ENCODE results near the gene CHRD.

Gene CHRD

DNA sequence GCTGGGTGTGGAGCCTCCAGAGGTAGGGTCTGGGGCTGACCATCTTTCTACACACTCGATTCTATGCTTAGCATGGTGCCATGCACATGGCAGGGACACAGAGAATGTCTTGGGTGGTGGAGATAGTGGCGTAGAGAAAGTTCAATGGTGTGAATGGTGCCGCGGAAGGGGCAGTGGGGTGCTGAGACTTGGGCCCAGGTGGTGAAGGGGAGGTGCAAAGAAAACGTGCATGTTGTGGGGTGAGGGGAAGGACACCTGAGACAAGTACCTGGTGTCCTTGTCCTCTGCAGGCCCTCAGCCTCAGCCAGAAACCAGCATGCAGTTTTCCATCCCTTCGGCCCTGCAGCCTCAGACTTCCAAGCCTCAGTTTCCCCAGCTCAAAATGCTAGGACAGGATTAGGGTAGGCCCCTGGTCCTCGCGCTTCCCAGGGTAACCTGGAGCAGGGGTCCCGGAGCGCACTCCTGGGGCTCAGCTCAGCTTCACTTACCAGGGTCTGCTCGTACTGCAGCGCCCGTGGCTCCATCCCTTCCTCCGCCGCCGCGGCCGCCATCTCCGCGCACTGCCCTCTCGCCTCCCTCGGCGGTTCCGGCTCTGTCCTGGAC, 18.8 kb upstream of the CHRD start:
- no peak for DNase-seq (ENCODE audit: low read depth in 2 of 2)

DNA sequence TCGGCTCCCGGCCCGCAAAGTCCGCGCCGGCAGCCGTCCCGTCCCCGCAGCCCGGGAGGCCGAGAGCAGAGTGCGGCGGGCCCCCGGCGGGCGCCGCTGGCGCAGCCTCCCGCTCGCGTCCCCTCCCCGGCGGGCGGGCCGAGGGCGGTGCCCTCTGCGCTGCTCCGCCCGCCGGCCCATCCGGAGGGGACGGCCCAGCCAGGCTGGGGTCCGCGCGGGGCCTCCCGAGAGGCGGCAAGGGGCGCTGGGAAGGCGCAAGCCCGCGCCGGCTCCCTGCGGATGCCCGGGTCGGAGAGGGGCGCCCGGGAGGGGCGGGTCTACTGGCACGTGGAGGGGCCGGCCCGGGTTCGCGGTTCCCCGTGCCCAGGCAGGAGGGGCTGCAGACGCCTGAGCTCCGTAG, 18.3 kb upstream of the CHRD start, which contains the start of the genes CLCN2 and POLR2H:
TSS of gene CLCN2 (minus strand) at position 74 of the 400 bp plus-strand sequence. CDS start 126 bp downstream, outside the sequence.
TSS of gene POLR2H (plus strand) at position 179 of the 400 bp plus-strand sequence. CDS start 1,783 bp downstream, outside the sequence.
- DNase-seq (ENCODE audit: low read depth in 2 of 2): no peak

DNA sequence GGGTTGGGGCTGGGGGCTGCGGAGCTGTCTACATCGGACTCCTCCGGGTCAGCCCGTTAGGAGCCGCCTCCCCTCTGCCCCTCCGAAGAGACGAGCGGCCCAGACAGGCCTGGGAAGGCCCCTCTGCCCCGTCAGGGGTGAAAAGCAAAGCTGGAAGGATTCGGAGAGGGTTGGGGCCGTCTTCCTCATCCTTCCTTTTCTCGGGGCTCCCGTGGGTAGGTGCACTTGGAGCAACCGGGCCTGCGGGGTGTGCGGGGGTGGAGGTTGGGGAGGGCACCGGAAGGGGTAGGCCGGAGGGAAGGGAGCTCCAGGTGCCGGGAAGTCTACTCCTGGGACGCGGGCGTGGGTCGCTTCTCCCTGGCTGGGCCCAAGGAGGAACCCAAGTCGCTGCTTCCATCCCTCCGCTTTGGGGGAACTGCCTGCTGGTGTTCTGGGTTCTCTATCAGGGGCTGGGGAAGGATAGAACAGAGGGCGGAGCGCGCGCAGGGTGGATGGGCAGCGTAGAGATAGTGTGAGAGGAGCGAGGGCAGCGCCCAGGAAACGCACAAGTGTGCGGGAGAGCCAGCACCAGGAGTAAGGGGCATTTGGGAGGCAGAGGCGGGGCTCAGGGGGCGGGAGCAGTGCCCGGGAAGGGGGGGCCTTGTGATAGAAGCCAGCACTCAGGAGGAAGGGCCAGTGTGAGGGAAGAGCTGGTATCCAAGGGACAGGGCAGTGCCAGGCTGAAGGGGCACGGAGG, 17.8 kb upstream of the CHRD start:
- DNase-seq (ENCODE audit: low read depth in 2 of 2): no peak

DNA sequence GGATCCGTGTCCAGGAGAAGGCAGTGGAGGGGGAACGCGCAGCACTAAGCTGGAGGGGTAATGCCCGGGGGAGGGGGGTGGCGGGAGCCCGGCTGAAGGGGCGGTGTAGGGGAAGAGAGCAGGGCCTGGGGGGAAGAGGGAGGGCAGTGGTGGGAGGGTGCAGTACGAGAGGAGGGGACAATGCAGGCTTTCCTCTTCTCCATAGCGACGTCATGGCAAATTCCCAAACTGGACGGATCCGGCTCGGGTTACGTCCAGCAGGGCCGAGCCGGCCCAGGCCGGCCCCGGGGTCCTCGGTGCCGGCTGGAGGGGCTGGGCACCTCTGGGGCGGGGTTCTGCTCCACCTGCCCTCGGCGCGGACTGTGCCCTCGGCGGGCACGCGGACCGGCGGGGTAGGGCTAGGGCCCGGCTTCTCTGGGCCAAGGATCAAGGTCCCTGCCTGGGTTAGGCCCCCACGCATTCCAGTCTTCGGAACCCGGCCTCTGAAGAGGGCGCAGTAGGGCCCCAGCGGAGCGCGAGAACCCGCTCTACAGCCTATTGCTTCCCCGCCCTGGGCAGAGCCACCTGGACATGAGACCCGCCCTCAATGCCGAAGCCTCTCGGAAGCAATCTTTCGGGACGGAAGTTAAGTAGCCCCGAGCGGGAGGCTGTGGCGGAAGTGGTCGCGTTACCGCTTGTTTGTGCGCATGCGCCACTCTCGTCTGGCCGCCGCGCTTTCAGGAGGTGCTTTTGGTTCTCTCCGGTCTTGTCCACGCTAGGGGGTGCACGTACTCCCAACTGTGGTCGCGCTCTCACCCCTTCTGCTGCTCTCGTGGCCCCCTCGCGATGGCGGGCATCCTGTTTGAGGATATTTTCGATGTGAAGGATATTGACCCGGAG, 16.9 kb upstream of the CHRD start:
- DNase-seq (ENCODE audit: low read depth in 2 of 2): peak; percentile 92 to 93

DNA sequence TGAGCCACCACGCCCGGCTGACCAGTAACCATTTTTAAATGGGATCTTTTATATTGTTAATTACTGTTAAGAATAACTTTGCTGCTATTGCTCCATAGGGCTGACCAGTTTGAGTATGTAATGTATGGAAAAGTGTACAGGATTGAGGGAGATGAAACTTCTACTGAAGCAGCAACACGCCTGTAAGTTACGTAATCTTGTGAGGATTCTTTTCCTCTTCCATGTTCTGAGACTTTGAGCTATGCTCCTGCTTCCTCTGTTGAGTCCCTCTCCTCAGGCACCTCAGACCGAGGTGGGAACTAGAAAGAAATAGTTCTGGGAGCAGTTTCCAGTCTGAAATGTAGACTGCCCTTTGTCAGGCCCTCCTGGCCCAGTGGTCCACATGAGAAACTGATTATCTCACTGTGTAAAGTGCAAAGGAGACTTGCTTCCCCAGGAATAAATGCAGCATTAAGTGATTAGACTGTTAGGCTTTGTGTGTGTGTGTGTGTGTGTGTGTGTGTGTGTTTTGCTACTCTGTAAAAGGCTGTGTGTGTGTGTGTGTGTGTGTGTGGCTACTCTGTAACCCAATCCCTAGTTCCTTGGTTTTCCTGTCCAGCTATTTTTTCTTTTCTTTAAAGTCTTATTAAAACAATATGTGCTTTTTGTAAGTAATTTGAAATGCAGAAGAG, 13.1 kb upstream of the CHRD start:
- DNase-seq (ENCODE audit: low read depth in 2 of 2): peak; percentile 59 to 71

DNA sequence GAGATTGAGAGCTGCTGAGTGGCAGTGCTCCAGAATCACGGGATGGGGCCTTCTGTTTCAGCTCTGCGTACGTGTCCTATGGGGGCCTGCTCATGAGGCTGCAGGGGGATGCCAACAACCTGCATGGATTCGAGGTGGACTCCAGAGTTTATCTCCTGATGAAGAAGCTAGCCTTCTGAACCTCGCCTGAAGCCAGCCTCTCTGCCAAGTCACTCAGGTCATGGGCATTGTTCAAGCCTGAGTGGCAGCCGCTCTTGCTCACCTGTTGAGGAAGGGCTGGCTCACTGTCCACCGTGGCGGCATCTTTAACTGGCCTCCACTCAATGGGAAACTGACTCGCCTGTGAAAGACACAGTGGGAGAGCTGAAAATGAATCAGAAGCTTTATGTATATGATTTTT, 11.7 kb upstream of the CHRD start:
- DNase-seq (ENCODE audit: low read depth in 2 of 2): no peak

DNA sequence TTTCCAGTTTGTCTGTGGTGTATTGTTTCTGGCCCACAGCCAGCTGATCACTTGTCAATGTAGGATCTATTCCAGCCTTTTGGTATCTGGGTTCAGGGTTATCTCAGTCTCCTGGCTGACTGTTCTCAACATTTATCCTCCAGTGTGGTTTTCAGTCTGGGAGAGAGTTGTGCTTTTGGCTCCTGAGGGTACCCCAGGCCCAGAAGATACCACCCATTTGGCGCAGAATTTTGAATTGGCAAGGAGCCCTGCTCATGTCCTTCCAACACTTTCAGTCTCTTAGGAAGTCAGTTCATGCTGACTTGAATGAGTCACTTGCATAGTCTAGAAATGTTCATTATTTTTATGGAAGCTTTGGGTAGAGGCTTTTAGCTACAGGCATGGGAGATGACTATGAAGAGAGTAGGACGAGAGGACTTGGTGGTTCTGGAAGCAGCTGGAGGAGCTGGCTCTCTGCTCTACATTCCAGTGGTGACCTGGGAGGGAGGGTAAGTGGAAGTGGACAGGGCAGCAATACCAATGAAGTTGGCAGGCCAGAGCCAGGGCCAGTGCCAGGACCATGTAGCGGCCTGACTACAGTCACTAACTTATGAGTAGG, 11.2 kb upstream of the CHRD start:
- DNase-seq (ENCODE audit: low read depth in 2 of 2): no peak

DNA sequence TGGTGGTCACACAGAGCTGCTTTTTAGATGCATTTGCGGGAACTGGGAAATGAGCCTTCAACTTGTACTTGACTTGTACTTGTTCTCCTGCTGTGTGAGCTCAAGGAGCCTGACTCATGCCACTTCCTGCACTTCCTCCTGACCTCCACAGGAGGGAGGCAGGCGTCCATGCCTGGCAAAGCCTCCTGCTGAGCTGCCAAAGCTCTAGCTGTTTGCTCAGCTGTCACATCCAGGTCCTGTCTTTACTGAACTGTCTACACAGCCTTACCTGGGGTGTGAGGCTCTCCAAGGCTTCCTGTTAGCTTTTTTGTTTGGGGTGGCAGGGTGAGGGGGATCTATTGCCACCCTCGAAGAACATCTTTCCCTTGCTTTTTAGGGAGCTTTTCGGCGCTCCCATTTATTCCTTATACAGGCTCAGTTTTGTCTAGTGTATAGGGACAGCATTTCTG, 8.3 kb upstream of the CHRD start:
- DNase-seq (ENCODE audit: low read depth in 2 of 2): peak; percentile 55 to 57

DNA sequence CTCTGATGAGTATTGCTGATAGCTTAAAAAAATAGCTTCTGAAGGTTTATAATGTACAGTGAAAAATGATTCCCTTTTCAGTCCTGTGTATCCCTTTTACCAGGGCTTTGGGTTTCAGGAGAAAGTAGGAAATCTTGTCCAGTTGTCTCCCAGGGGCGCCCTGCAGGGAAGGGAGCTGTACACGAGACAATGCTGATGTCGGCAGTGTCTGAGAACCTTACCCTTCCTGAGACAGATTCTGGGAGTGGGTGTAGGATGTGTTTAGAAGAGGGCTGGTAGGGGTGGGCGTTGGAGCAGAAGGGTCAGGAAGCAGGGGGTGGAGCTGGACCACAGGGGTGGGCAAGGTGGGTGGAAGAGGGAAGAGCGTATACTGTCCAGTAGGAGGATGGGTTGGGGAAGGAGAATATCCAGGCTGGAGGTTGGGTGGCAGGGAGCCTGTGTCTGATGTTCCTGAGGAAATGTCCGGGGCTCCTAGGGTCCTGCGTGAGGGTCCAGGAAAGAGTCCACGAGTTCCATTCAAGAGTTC, 7.5 kb upstream of the CHRD start:
- DNase-seq (ENCODE audit: low read depth in 2 of 2): no peak

DNA sequence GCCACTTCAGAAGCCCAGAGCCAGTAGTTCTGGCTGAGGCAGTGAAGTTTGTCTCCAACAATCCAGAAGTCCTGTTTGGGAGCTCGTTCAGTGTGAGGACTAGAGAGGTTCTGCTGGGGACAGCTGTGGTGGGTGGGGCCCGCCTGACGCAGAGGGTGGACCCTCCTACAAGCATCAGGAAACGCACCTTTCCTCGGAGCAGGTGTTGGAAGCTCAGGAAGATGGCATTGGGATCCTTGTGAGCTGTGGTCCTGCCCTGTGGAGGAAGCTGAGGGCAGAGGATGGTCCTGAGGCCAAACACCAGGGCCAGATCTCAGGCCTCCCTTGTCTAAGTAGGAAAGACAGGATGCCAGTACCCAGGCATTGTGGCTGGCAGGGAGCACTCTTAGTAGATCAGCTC, 6.9 kb upstream of the CHRD start:
- no peak for DNase-seq (ENCODE audit: low read depth in 2 of 2)

DNA sequence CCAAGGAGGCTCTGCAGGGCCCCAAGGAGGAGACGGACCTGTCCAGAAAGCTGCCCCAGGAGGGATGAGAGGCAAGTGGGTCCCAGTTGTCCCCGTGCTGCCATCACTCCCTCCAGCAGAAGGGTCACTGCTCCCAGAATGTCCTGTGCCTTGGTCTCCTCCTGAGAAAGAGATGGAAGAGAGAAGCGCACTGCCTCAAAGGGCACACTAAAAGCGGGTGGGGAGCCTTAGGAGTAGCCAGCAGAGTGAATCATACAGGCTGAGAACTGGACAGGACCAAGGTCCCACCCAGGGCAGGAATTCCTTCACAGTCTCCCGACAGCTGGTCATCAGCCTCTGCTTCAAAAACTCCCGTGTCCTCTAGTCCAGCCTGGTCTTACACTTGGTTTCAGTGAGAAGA, 6.4 kb upstream of the CHRD start:
- DNase-seq (ENCODE audit: low read depth in 2 of 2): no peak

DNA sequence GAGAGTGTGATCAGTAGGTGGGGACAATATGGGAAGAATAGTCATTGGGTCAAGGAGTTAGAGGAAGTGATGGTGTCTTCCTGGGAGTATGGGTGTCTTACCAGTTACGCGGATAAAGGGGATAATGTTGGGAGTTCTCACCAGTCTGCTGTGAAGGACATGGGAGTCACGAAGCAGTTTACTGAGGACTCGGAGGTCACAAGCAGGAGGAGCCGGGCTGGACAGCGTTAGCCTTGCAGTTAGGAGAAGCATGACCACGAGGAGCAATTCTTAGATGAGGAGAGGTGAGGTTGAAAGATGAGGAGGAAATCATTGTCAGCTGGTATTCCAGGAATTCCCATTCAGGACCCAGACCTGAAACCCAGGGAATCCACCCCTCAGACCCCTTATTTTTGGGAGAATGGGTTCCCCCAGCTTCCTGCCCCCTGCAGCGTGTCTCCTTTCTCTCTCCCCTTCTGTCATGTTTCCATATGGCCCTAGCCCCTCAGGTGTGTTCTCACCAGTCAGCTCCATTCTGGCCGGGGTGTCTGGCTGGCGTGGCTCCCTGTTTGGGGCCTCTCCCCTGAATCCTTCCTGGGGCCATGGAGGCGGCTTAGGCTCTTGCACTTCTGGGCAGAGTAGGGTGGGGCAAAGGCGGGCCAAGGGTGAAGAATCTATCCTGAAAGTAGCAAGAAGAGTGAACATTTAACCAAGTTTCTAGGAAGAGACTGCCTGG, 4.0 kb upstream of the CHRD start:
- DNase-seq (ENCODE audit: low read depth in 2 of 2): no peak

DNA sequence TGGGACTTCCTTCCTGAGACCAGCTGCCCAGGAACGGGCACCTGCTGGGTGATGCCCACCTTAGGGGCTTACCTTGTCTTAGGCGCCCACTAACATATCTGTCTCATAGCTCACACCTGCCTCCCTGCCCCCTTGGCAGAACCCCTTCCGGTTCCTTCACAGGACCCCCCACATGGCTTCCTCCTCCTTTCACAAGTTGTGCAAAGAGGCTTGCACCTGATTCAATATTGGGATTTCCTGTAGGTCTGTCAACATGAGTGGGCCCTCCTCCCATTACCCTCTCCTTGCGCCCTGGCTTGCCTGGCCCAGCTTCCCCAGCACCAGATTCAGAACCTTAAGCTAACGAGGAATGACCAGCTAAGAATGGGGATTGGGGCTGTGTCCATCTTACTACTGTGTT, 2.5 kb upstream of the CHRD start:
- DNase-seq (ENCODE audit: low read depth in 2 of 2): no peak

DNA sequence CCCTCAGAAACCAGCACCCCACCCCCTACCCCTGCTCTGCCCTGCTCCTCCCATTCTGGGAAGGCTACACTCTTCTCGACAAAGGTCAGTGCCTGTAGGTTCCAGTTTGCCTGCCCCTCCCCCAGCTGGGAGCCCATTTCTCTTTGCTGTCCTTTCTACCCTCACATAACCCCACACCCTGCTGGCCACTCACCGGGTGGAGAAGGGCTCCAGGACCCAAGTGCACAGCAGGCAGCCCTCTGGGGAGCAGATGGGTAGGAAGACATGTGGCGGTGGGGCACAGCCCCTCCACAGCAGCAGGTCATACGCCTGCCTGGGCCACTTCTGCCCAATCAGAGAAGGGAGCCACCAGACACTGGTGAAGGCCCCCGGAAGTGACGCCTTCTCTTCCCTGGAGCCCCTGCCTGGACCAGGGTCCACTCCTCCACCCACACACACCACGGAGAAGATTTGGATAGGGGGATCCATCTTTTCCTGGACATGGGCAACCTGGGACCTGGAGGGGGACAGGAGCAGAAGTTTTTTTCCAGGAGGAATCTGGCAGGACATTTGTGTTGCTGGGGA, 1.9 kb upstream of the CHRD start, which contains the start of gene THPO:
TSS of gene THPO (minus strand) at position 326 of the 564 bp plus-strand sequence. CDS start 1,948 bp downstream, outside the sequence.
- DNase-seq (ENCODE audit: low read depth in 2 of 2): no peak

DNA sequence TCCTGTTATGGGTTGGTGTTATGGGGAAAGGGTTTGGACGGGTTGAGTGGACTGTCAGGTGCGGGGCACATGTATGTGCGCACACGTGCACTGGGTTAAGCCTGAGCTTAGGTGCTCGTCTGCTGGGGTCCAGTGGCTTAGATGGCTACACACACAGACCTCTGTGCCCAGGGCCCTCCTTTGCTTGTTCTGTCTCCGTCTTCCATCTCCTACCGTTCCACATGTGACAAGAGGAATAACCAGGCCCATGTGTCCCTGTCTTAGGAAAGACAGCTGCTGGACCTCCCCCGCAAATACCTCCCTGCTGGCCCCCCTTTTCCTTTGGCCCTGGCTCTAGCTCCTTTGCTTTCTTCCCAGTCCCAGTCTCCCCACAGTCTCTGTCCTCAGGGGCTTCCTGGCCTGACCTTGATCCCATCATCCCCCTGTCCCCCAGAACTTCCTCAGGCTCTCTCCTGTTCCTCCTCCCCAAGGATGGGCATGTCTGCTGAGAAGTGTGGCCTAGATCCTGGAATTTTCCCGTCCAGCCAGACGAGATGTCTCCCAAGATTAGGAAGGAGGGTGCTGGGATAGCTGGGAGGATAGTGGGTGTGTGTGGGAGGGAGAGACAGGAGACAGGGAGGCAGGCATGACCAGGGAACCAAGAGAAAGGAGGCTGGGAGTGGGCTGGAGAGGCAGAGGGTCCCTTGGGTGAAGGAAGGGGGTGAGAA, 1.1 kb upstream of the CHRD start:
- no peak for DNase-seq (ENCODE audit: low read depth in 2 of 2)

DNA sequence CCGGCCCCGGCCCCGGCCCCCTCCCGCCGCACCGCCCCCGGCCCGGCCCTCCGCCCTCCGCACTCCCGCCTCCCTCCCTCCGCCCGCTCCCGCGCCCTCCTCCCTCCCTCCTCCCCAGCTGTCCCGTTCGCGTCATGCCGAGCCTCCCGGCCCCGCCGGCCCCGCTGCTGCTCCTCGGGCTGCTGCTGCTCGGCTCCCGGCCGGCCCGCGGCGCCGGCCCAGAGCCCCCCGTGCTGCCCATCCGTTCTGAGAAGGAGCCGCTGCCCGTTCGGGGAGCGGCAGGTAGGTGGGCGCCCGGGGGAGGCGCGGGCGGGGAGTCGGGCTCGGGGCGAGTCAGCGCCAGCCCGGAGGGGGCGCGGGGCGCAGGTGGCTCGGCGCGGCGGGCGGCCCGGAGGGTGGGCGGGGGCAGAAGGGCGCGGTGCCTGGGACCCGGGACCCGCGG, 352 bp downstream of the CHRD start:
- no peak for DNase-seq (ENCODE audit: low read depth in 2 of 2)

DNA sequence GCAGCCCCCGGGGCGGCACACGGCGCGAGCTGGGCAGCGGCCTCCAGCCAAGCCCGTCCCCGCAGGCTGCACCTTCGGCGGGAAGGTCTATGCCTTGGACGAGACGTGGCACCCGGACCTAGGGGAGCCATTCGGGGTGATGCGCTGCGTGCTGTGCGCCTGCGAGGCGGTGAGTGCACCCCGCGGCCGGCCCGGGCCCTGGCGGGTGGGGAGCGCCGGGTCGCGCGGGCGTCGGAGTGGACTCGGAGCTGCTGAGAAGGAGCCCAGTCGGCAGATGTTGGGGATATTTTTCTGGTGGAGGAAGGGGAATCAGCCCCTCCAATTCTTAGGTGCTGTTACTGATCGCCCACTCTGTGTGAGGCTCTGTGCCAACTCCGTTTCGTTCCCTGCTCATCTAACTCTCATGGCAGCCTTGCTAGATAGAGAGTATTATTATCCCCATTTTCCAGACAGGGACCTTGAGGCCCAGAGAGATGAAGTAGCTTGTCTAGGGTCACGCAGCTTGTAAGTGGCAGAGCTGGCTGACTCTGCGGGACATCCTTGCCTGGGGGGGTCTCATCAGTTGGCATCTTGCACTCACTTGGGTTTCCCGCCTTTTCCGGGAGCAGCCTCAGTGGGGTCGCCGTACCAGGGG, 890 bp downstream of the CHRD start:
- no peak for DNase-seq (ENCODE audit: low read depth in 2 of 2)

DNA sequence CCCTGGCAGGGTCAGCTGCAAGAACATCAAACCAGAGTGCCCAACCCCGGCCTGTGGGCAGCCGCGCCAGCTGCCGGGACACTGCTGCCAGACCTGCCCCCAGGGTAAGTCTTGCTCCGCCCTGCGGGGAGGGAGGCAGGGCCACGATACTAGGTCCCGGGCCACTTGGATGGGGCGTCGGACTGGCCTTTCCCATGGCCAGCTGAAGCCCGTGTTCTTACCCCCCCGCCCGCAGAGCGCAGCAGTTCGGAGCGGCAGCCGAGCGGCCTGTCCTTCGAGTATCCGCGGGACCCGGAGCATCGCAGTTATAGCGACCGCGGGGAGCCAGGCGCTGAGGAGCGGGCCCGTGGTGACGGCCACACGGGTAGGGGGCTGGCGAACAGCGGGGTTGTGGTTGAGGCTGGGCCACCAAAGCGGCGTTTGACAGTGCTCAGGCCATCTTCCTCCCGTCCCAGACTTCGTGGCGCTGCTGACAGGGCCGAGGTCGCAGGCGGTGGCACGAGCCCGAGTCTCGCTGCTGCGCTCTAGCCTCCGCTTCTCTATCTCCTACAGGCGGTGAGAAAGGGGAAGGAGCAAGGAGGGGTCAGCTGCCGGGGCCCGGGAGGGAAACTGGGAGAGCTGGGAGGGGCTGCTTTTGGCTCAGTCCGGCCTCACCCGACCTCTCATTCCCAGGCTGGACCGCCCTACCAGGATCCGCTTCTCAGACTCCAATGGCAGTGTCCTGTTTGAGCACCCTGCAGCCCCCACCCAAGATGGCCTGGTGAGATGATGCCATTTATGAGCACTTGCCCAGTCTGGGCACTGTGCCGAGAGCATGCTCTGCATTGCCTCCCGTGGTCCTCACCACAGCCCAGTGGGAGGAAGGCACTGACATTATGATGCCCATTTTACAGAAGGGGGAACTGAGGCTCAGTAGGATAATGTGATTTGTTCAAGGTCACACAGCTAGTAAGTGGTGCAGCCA, 1.7 kb downstream of the CHRD start:
- DNase-seq (ENCODE audit: low read depth in 2 of 2): no peak

Data from fibroblast of skin of left biceps (primary cell).